Thoracic aorta (tissue), 2 donors: ENCODE measurements around the gene DNAJC28. TPM values are rescaled to one million over a fixed set of nuclear protein-coding genes. Genes with fewer than 3 reads are reported as not detected.
A peak's percentile ranks its signal among the peaks of the same experiment; 100 is the strongest.
"Not testable (repeated sequence)": the region's sequence is repeated elsewhere in the genome, so short reads cannot be mapped to it uniquely, and the experiment has no call there.

ENCODE experiments used
- ATAC-seq: fragments of 150-250 bp; one replicate; pipeline ENCODE4 v1.8.0; 2017; ENCODE audit warnings: low read depth; ENCODE audit not compliant: insufficient number of reproducible peaks, low FRiP score
- DNase-seq: peaks from one replicate; pipeline ENCODE4 v3.0.0-alpha.2; 2020; ENCODE audit warnings: low spot score
- H3K27ac ChIP-seq, 2 donors: fragments of 200-600 bp; sonication (generic); 1 replicate in 1 of 2; 2 replicates in 1 of 2; pipeline ENCODE4 v1.5.1; 2016; ENCODE audit warnings: mild to moderate bottlenecking in 2 of 2, moderate library complexity in 2 of 2
- H3K27me3 ChIP-seq: fragments of 200-600 bp; sonication (generic); replicated peaks from 2 replicates; pipeline ENCODE4 v1.6.0; 2016; ENCODE audit warnings: mild to moderate bottlenecking; ENCODE audit not compliant: insufficient read depth
- H3K36me3 ChIP-seq: fragments of 200-600 bp; sonication (generic); one replicate; pipeline ENCODE4 v1.5.1; 2016
- H3K4me1 ChIP-seq, 2 donors: fragments of 200-600 bp; sonication (generic); 1 replicate in 1 of 2; 2 replicates in 1 of 2; pipeline versions ENCODE4 v1.5.1 to v1.6.0; 2016; ENCODE audit warnings: low read depth in 2 of 2, mild to moderate bottlenecking in 1 of 2; ENCODE audit not compliant: control insufficient read depth in 1 of 2
- H3K4me3 ChIP-seq: fragments of 200-600 bp; sonication (generic); 2 replicates; pipeline ENCODE4 v1.5.1; 2016; ENCODE audit warnings: mild to moderate bottlenecking
- H3K9me3 ChIP-seq: fragments of 200-600 bp; sonication (generic); 2 replicates; pipeline ENCODE4 v1.5.1; 2016
- CTCF ChIP-seq: fragments of 200-600 bp; sonication (generic); IDR thresholded peaks from one replicate; pipeline ENCODE4 v1.5.1; 2019; ENCODE audit warnings: antibody characterized with exemption
- total RNA-seq, 2 donors: library from RNA; depleted of rRNA; stranded (reverse); fragments of >200 nt; gene quantifications; one replicate each; pipeline versions ENCODE4 v1.1.0 to v1.2.3, GENCODE V29; 2016

The DNAJC28 gene
- total RNA-seq, 2 donors from 2014 or later: 0.42 to 1.5 TPM

GRCh38 chr21:33478935-33479678, 12.4 kb downstream of the DNAJC28 start:
- Histone ChIP-seq H3K36me3 (no peaks in the 10 kb centered on the region), H3K27ac (peak overlapping the region; percentile 96 to 98), H3K27me3 (no peaks in the 10 kb centered on the region), H3K4me3 (peak overlapping the region; percentile 94), H3K9me3 (no peaks in the 10 kb centered on the region), H3K4me1 (peaks cover 11 to 16% of the 10 kb centered on the region in 2 donors)
- ATAC-seq (peak; percentile 16), DNase-seq (no peak)
- peak; percentile 22 for TF ChIP-seq CTCF

- Histone ChIP-seq H3K4me3 (peak overlapping the region; percentile 94), H3K36me3 (no peaks in the 10 kb centered on the region), H3K9me3 (no peaks in the 10 kb centered on the region), H3K27me3 (no peaks in the 10 kb centered on the region), H3K4me1 (peaks cover 11 to 16% of the 10 kb centered on the region in 2 donors), H3K27ac (peak overlapping the region; percentile 96 to 98)
- TF ChIP-seq CTCF: no peak
- DNase-seq: no peak
- ATAC-seq: no peak
Measured at GRCh38 chr21:33478182-33478581, 13.3 kb downstream of the DNAJC28 start.

- DNase-seq (no peak), ATAC-seq (no peak)
- TF ChIP-seq CTCF: no peak
- no peak overlapping the region for H3K4me3 ChIP-seq
- no peaks in the 10 kb centered on the region for H3K9me3 ChIP-seq
- H3K27me3 ChIP-seq: no peaks in the 10 kb centered on the region
- H3K36me3 ChIP-seq: no peaks in the 10 kb centered on the region
- no peak overlapping the region for H3K27ac ChIP-seq
- peaks cover 11 to 16% of the 10 kb centered on the region in 2 donors for H3K4me1 ChIP-seq
Measured at GRCh38 chr21:33477066-33477465, 14.4 kb downstream of the DNAJC28 start.

- no peaks in the 10 kb centered on the region for H3K27me3 ChIP-seq
- no peak overlapping the region for H3K4me3 ChIP-seq
- DNase-seq (no peak), ATAC-seq (no peak)
- H3K36me3 ChIP-seq: no peaks in the 10 kb centered on the region
- TF ChIP-seq CTCF: no peak
- H3K9me3 ChIP-seq: no peaks in the 10 kb centered on the region
- H3K4me1 ChIP-seq: peaks cover 6 to 23% of the 10 kb centered on the region in 2 donors
- no peak overlapping the region for H3K27ac ChIP-seq
Measured at GRCh38 chr21:33473344-33473743, 18.2 kb downstream of the DNAJC28 start.

GRCh38 chr21:33470701-33471100, 20.8 kb downstream of the DNAJC28 start:
- H3K4me1 ChIP-seq: peaks cover 0 to 16% of the 10 kb centered on the region in 2 donors
- ATAC-seq: no peak
- DNase-seq: no peak
- H3K27ac ChIP-seq: no peak overlapping the region
- no peaks in the 10 kb centered on the region for H3K27me3 ChIP-seq
- no peak for TF ChIP-seq CTCF
- no peak overlapping the region for H3K4me3 ChIP-seq
- H3K36me3 ChIP-seq: no peaks in the 10 kb centered on the region
- H3K9me3 ChIP-seq: no peaks in the 10 kb centered on the region

- H3K27me3 ChIP-seq, H3K4me3 ChIP-seq, H3K36me3 ChIP-seq, ATAC-seq, H3K9me3 ChIP-seq, H3K27ac ChIP-seq, DNase-seq: not testable (repeated sequence)
- H3K4me1 ChIP-seq: peaks cover 0 to 16% of the 10 kb centered on the region in 2 donors
Measured at GRCh38 chr21:33469183-33469582, 22.3 kb downstream of the DNAJC28 start.
